A549 (cell line): ENCODE measurements around the gene CPNE1.

Source experiments
- E2F6 ChIP-seq: IDR thresholded peaks from 2 replicates; pipeline ENCODE4 v1.6.1; 2012; ENCODE audit warnings: low read depth, borderline replicate concordance
- ELK1 ChIP-seq: fragments of 150-350 bp; IDR thresholded peaks from 2 replicates; pipeline ENCODE4 v1.6.1; 2014; ENCODE audit warnings: low read depth, mild to moderate bottlenecking, low read length
- HOXA7 ChIP-seq: fragments of 250-450 bp; sonication (Bioruptor Pico); IDR thresholded peaks from 2 replicates; pipeline ENCODE4 v1.5.0; 2020; ENCODE audit warnings: mild to moderate bottlenecking, moderate library complexity
- HOXB5 ChIP-seq: fragments of 250-450 bp; sonication (Bioruptor Pico); IDR thresholded peaks from 2 replicates; pipeline ENCODE4 v1.5.0; 2020; ENCODE audit warnings: mild to moderate bottlenecking, moderate library complexity
- MAZ ChIP-seq: fragments of 150-350 bp; IDR thresholded peaks from 2 replicates; pipeline ENCODE4 v1.6.1; 2014; ENCODE audit warnings: antibody characterized with exemption, low read depth, low read length, borderline replicate concordance
- POLR2A ChIP-seq: IDR thresholded peaks from 2 replicates; pipeline ENCODE4 v1.6.1; 2012; ENCODE audit warnings: mild to moderate bottlenecking, low read length
- RAD21 ChIP-seq, 2 experiments: fragments of >200 bp in 1 of 2; sonication (Bioruptor Twin) in 1 of 2; formaldehyde crosslinking in 1 of 2; IDR thresholded peaks in 1 of 2; conservative IDR thresholded peaks in 1 of 2; 2 replicates in 1 of 2; 3 replicates in 1 of 2; pipeline ENCODE4 v1.6.1; 2012 to 2018; ENCODE audit warnings: inconsistent platforms in 1 of 2
- REST ChIP-seq: fragments of 200-600 bp; sonication (generic); IDR thresholded peaks from 2 replicates; pipeline ENCODE4 v1.6.1; 2016; ENCODE audit warnings: antibody characterized with exemption, mild to moderate bottlenecking, moderate library complexity
- RFX5 ChIP-seq: fragments of 450-650 bp; IDR thresholded peaks from 2 replicates; pipeline ENCODE4 v1.7.1; 2014; ENCODE audit warnings: antibody characterized with exemption, mild to moderate bottlenecking, moderate library complexity
- ZC3H11A ChIP-seq: fragments of 450-650 bp; IDR thresholded peaks from 2 replicates; pipeline ENCODE4 v1.6.1; 2014; ENCODE audit warnings: antibody characterized with exemption, mild to moderate bottlenecking
- TF ChIP-seq, protein P1 (sequence below): fragments of >200 bp; sonication (Bioruptor Twin); formaldehyde crosslinking; IDR thresholded peaks from 3 replicates; pipeline ENCODE4 v1.5.1; 2016
- TF ChIP-seq, protein P2 (sequence below): IDR thresholded peaks from 2 replicates; pipeline ENCODE4 v1.6.1; 2012

- TF ChIP-seq ZC3H11A: no peak
- TF ChIP-seq, protein P1, sequence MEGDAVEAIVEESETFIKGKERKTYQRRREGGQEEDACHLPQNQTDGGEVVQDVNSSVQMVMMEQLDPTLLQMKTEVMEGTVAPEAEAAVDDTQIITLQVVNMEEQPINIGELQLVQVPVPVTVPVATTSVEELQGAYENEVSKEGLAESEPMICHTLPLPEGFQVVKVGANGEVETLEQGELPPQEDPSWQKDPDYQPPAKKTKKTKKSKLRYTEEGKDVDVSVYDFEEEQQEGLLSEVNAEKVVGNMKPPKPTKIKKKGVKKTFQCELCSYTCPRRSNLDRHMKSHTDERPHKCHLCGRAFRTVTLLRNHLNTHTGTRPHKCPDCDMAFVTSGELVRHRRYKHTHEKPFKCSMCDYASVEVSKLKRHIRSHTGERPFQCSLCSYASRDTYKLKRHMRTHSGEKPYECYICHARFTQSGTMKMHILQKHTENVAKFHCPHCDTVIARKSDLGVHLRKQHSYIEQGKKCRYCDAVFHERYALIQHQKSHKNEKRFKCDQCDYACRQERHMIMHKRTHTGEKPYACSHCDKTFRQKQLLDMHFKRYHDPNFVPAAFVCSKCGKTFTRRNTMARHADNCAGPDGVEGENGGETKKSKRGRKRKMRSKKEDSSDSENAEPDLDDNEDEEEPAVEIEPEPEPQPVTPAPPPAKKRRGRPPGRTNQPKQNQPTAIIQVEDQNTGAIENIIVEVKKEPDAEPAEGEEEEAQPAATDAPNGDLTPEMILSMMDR: no peak
- TF ChIP-seq RFX5: no peak
- TF ChIP-seq, protein P2, sequence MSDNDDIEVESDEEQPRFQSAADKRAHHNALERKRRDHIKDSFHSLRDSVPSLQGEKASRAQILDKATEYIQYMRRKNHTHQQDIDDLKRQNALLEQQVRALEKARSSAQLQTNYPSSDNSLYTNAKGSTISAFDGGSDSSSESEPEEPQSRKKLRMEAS: no peak
- TF ChIP-seq E2F6: no peak
- no peak for TF ChIP-seq POLR2A
- no peak for TF ChIP-seq RAD21 (conservative IDR thresholded peaks at IDR 0.05 in 1 of 2, IDR thresholded peaks at IDR 0.05 in 1 of 2)
- TF ChIP-seq HOXA7: no peak
- TF ChIP-seq ELK1: no peak
- no peak for TF ChIP-seq REST
- no peak for TF ChIP-seq HOXB5
- no peak for TF ChIP-seq MAZ
These were observed 33.8 kb upstream of the CPNE1 start for GRCh38 chr20:35698298-35699126.
